Kidney (tissue), 14 donors: ENCODE data around the gene CSNK1D. TPM values are rescaled to one million over a fixed set of nuclear protein-coding genes. Genes with fewer than 3 reads are reported as not detected.

Source experiments
- DNase-seq, 5 donors: peaks; one replicate each; pipeline ENCODE4 v3.0.0-alpha.2; 2013 to 2020
- FAIRE-seq: peaks from 2 replicates; lab custom pipeline; 2012; peaks lifted over from hg19 to GRCh38; lab: Jason Lieb, UNC
- H3K27ac ChIP-seq, 2 donors: one replicate each; pipeline ENCODE4 v1.7.0; 2013; ENCODE audit warnings: low read depth in 2 of 2, low read length in 2 of 2, inconsistent platforms in 1 of 2
- H3K27me3 ChIP-seq: one replicate; pipeline ENCODE4 v1.7.1; 2013; ENCODE audit warnings: low read length, inconsistent platforms; ENCODE audit not compliant: control insufficient read depth, insufficient read depth
- H3K36me3 ChIP-seq, 3 donors: one replicate each; pipeline versions ENCODE4 v1.7.0 to v1.7.1; 2013; ENCODE audit warnings: low read length in 3 of 3, control low read depth in 1 of 3, inconsistent platforms in 1 of 3; ENCODE audit not compliant: insufficient read depth in 3 of 3, control insufficient read depth in 2 of 3
- H3K4me1 ChIP-seq, 3 donors: one replicate each; pipeline versions ENCODE4 v1.7.0 to v1.7.1; 2013; ENCODE audit warnings: low read length in 3 of 3, inconsistent platforms in 1 of 3, low read depth in 1 of 3; ENCODE audit not compliant: control insufficient read depth in 2 of 3, insufficient read depth in 2 of 3
- H3K4me3 ChIP-seq, 3 donors: one replicate each; pipeline versions ENCODE4 v1.7.0 to v1.8.1; 2013; ENCODE audit warnings: low read length in 3 of 3, control low read depth in 1 of 3, inconsistent platforms in 1 of 3
- H3K9ac ChIP-seq, 3 donors: one replicate each; pipeline versions ENCODE4 v1.7.0 to v1.7.1; 2013; ENCODE audit warnings: low read length in 3 of 3, control low read depth in 1 of 3, inconsistent platforms in 1 of 3
- H3K9me3 ChIP-seq, 3 donors: one replicate each; pipeline versions ENCODE4 v1.7.0 to v1.7.1; 2013; ENCODE audit warnings: low read length in 3 of 3, control low read depth in 1 of 3, inconsistent platforms in 1 of 3; ENCODE audit not compliant: control insufficient read depth in 2 of 3, insufficient read depth in 1 of 3
- CTCF ChIP-seq: IDR thresholded peaks from 3 replicates; pipeline ENCODE4 v1.5.1; 2012; ENCODE audit warnings: mild to moderate bottlenecking, moderate library complexity, borderline replicate concordance; ENCODE audit not compliant: insufficient read depth; ENCODE audit errors: extremely low read depth
- intact Hi-C: fragments of 100-400 bp; cut with DNase I; formaldehyde crosslinking; loops from one replicate; pipeline ENCODE4 v1.11.1; 2022
- polyA plus RNA-seq: library from polyadenylated mRNA; stranded (reverse); fragments of 350-450 nt; fragmentation: Illumina TruSeq; extraction: RNeasy Lipid Tissue Mini Kit (QIAGEN cat#74804); gene quantifications from one replicate; pipeline ENCODE4 v1.2.3, GENCODE V29; 2014; ENCODE audit warnings: low read depth, low replicate concordance; ENCODE audit not compliant: insufficient read depth
- total RNA-seq: library from RNA; stranded (reverse); fragmentation: NEBNext Ultra II Directional; extraction: Animal tissue kit (Norgen Biotek cat#: 25700); gene quantifications from one replicate; pipeline ENCODE4 v1.2.1, GENCODE V29; 2021
- donor health status: control.
- donor health status: control.
- donor health status: control.
- donor health status: control.
- donor health status: control.
- donor health status: DM: yes; HTN: yes; CAD: no.
- donor health status: Normal renal cell carcinoma (clear cell type).

CSNK1D gene
- total and polyA plus RNA-seq, 2 donors from 2014 or later = 69.7 to 160 TPM

- H3K27me3 ChIP-seq = no peaks in the 10 kb centered on the region
- no peaks in the 10 kb centered on the region for H3K9me3 ChIP-seq
- peak overlapping the region in 1 of 3 donors; percentile 29 for H3K9ac ChIP-seq
- peaks cover 0 to 62% (median 34%) of the 10 kb centered on the region in 3 donors for H3K4me1 ChIP-seq
- H3K27ac ChIP-seq = peak overlapping the region; percentile 38 to 41
- no peak overlapping the region for H3K4me3 ChIP-seq
- TF ChIP-seq CTCF = no peak
- peaks cover 4 to 54% (median 41%) of the 10 kb centered on the region in 3 donors for H3K36me3 ChIP-seq
- intact Hi-C loops = no loop called here
- peak in 1 of 5 donors; percentile 91 for DNase-seq
- FAIRE-seq = no peak
These were observed 30.4 kb downstream of the CSNK1D start for GRCh38 chr17:82242977-82243647.

GRCh38 chr17:82242698-82242976, 30.9 kb downstream of the CSNK1D start:
- Histone ChIP-seq H3K27ac (peak overlapping the region in 1 of 2 donors; percentile 38), H3K4me3 (no peak overlapping the region), H3K4me1 (peaks cover 0 to 62% (median 34%) of the 10 kb centered on the region in 3 donors), H3K27me3 (no peaks in the 10 kb centered on the region), H3K9ac (peak overlapping the region in 1 of 3 donors; percentile 29), H3K9me3 (no peaks in the 10 kb centered on the region), H3K36me3 (peaks cover 4 to 50% (median 37%) of the 10 kb centered on the region in 3 donors)
- intact Hi-C loops = no loop called here
- TF ChIP-seq CTCF = no peak
- peak in 1 of 5 donors; percentile 73 for DNase-seq
- FAIRE-seq = no peak

GRCh38 chr17:82241926-82242697, 31.4 kb downstream of the CSNK1D start:
- peaks cover 0 to 61% (median 34%) of the 10 kb centered on the region in 3 donors for H3K4me1 ChIP-seq
- no peak for TF ChIP-seq CTCF
- peak overlapping the region in 1 of 3 donors; percentile 33 for H3K9ac ChIP-seq
- peak in 4 of 5 donors; percentile 37 to 85 (median 64) for DNase-seq
- no peak overlapping the region for H3K4me3 ChIP-seq
- H3K27ac ChIP-seq = peak overlapping the region; percentile 74 to 89
- peaks cover 4 to 44% (median 33%) of the 10 kb centered on the region in 3 donors for H3K36me3 ChIP-seq
- no peaks in the 10 kb centered on the region for H3K27me3 ChIP-seq
- intact Hi-C loops = no loop called here
- H3K9me3 ChIP-seq = no peaks in the 10 kb centered on the region
- FAIRE-seq = no peak
